HG03520 (cell line): ENCODE results near the gene CPNE8.

Source experiments
- ATAC-seq: cut with Tn5 transposase; IDR thresholded peaks from one replicate; pipeline ENCODE4 v1.9.1; 2021; ENCODE audit warnings: mild to moderate bottlenecking, moderate library complexity; ENCODE audit not compliant: unreplicated experiment

CPNE8 gene

GRCh38 chr12:38905480-38906351 lies at the start of gene CPNE8:
Gene CPNE8 (minus strand): TSS chr12:38905591. CDS start chr12:38905534, 57 bp downstream.
- peak; percentile 48 for ATAC-seq

DNA sequence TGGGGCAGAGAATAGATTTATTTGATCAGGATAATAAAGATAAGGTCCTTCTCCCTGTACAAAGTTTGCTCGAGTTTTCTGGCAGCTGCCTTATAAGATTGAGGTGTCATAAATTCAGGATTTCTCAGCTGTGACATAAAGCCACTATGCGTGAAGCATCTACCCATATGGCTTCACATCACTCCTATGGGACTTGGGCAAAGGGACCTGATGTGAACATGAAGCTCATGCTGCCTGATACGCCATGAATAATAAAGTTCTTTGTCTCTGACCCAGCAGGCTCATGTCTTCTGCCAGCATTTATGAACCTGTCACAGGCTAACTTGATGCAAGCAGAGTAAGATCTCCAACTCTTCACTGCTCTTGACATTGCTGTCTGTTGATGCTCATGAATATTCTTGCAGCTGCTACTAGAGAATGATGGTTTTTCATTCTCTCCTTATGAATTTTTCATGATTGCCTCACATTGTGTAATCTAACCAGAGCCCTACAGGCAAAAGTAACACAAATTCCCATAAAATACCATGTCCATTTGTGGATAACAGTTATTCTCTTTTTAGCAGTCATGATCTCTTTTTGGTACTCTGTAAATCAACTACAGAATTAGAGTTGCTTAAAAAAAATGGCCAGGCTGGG lies 49.0 kb upstream of the CPNE8 start:
- ATAC-seq: no peak

DNA sequence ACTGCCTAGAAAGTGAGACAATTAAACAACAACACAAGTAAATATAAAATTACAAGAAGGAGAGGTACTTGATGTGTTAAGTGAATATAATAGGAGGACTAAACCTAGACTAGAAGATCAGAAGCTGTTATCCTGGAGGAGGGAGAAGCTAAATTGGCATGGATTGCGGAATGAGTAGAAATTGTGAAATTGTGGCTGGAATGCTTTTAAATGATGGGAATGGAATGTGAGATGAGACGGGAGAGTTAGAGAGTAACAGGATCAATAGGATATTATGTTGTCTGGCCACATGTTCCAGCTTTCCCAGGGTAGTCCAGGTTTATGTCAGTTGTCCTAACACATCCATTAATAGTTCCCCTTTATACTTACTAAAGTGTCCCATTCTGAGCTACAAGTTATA lies 44.0 kb upstream of the CPNE8 start:
- no peak for ATAC-seq

DNA sequence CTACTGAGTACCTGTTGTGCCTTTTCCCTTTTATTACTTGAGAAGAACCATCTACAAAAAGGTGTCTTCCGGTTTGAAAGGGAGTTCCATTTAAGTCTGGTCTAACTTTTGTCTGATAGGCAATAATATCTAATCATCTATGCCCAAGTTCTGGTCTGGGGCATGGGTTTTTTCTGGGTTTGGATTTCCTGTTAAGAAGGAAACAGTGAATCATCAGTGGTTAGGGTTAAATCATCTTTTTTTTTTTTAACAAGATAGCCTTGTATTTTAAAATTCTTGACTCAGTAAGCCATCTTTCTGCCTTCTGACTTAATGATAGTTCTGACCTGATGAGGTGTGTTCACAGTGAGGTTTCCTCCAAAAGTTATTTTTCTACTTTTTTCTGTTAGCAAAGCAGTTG lies 29.3 kb upstream of the CPNE8 start:
- no peak for ATAC-seq

- ATAC-seq: no peak
Observed at GRCh38 chr12:38934078-38934584, 28.7 kb upstream of the CPNE8 start.

DNA sequence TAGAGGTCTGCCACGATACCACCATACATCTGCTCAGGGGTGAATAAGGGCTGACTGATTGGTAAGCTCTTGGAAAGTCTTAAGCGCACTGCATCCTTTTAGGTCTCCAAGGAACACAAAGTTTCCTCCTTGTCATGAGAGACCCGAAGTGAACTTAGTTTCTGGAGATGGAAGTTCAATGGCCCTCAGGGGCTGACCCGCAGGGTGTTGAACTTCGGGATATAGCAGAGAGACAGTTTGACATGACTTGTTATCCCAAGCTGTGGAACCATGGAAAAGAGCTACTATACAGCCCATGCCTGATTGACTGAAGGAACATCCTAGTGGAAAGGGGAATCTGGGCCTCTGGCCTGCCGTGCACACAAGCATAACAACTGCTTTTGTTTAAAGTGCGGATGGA lies 26.9 kb upstream of the CPNE8 start:
- no peak for ATAC-seq

DNA sequence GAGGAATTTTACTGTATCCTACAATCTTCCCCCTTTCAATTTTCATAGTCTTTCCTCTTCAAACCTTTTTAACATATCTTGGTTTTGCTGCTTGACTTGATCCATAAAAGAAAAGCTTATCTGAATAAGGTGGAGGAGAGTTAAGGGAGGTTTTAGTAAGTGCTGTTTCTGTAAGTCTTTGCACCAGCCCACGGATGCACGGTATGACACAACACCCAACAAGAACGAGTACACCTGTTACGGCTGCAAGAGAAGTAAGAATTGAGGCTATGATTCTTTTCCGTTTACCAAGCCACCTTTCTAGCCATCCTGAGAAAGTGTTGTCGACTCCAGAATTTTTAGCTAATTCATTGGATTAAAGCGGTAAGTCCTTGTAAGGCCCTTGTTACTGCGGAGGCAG lies 26.1 kb upstream of the CPNE8 start:
- no peak for ATAC-seq

DNA sequence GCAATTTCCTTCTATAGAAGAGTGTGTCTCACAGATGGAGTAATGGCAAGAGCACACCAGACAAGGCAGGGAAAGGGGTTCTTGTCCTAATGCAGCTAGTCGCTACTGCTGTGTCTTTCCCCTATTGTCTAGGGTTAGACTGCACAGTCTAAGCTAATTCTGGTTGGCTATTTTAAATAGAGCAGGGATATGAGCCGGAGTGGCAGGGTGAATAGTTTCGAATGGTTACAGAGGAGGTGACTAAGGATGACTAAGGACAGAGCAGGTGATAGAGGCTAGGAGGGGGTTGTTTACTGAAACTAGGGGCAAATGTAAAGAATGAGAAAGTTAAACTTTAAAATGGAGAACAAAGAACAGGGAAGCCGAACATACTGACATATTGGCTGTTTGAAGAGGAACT lies 25.6 kb upstream of the CPNE8 start:
- ATAC-seq: no peak

DNA sequence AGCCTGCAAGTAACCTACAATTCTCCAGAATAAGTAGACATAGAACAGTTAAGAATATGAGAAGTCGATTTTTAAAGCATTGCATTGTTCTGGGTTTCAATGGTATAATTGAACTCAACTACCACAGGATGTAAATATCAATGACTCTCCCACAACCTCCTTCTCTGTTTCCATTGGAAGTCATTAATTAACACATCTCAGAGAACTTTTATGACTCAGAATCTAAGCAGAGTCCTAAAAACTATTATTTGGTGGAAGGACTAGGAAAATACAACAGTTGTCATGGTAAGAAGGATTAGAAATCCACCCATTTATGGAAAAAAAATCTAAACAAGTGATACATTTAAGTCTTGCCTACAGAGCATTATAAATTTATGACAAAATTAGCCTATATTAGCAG lies 21.1 kb upstream of the CPNE8 start:
- ATAC-seq: no peak

DNA sequence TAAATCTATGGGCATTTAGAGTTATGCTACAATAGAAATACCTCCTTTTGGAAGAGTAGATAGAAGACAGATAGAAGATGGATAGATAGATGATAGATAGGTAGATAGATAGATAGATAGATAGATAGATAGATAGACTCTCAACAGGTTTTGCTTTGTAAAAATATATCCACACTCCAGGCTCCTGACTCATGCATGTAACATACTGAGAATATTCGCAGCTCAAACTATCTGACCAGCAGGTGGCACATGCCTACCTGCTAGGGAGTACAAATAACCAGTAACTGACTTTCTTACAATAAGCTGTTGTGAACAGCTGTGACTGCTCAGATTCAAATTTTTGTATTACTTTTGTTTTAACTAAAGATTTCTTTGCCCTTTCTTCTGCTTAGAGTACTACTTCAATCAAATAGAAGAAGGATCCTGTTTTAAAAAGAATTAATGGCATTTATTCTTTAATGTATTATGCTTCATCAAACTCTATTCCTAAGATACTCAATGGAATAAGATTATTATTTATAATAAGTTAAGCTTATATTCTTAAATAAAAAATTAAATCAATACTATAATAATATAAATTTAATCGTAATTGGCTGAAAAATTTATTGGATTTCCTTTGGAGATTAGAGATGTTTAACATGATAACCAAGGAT lies 15.8 kb upstream of the CPNE8 start:
- peak; percentile 96 for ATAC-seq

DNA sequence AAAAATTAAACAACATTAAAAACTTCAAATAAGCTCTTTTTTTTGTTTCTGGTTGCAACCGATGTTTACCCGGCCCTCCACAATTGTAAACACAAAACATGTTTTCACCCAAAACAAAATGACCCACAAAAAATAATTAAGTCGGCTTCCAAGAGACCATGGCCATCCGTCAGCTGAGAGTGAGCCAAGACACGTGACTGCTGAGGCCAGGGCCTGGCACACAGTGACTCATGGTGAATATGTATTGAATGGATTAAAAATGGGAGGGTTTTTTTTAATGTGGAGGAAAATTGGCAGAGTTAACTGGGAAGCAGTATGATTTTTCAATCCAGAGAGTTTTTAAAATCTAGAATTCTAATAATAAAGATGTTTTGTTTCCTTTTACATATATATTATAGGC lies 13.8 kb upstream of the CPNE8 start:
- ATAC-seq: no peak

GRCh38 chr12:38915429-38916182 lies 10.2 kb upstream of the CPNE8 start:
- no peak for ATAC-seq

DNA sequence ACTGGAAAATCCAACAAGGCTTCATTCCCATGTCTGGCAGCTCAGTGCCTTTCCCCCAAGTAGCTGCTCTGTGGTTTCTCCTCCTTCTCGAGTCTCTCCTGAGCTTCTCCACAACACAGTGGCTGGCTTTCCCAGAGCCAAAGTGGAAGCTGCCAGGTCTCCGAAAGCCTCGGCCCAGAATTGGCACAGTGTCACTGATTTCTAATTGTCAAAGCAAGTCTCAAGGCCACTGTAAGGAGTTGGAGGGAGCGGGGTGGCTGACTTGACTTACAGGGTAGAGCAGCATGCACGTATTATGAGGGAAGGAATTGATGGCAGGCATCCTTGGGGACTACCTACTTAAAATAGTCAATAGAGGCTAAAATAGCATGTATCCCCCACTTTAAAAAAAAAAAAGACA lies 6.7 kb upstream of the CPNE8 start:
- no peak for ATAC-seq

GRCh38 chr12:38911611-38912010 lies 6.2 kb upstream of the CPNE8 start:
- ATAC-seq: no peak

DNA sequence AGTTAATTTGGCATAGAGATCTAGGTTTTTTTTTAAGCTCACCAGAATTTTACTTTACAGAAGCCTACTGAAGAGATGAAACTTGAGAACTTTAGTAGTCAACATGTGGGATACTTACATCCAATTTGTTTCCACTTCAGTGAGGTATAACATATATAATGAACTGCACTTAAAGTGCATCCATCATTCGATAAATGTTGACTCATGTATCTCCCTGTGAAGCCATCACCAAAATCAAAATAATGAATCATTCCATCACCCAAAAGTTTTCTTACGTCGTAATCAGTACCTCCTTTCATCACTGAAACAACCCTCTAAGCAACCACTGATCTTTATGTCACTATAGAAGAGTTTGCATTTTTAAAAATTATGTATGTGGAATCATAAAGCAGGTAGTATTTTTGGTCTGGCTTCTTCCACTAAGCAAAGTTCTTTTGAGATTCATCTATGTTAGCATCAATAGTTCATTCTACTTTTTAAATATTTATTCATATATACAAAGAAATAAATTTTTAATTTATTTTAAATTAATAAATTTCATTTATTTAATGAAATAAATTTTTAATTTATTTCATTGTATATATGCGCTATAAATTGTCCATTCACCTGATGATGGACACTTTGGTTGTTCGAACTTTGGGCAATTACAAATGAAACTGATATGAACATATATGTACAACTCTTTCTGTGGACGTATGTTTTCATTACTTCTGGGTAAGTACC lies 2.0 kb upstream of the CPNE8 start:
- no peak for ATAC-seq

DNA sequence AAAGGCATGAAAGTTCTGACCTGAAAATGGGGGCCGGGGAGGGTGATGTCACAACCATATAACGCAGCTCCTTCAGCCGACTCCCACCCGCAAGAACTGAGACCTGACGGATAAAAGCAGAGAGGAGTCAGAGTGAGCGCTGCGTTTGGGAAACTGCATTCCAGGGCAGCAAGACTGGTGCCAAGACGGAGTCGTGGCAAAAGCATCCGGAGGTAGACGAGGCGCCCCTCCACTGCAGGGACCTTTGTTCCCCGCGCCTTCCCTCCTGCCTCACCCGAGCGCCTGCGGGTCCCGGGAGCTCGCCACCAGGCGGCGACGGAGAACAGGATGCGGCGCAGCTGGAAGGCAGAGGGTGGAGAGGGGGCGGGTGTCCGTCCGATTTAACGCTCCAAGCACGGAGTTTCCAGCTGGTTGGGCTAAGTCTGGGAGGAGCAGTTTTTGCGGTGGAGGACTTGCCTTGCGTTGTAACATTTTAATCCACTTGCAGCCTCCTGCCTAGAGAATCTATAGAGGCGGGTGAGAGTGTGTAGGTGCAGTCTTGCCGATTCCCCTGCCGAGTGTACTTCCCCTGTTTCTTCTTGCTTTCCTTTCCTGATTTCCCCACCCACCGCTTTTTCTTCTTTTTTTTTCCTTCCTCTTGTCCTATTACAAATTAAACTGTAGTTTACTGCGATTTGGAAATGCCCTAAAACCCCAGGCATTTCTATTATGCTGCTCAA lies 1.2 kb upstream of the CPNE8 start:
- ATAC-seq: peak; percentile 61

DNA sequence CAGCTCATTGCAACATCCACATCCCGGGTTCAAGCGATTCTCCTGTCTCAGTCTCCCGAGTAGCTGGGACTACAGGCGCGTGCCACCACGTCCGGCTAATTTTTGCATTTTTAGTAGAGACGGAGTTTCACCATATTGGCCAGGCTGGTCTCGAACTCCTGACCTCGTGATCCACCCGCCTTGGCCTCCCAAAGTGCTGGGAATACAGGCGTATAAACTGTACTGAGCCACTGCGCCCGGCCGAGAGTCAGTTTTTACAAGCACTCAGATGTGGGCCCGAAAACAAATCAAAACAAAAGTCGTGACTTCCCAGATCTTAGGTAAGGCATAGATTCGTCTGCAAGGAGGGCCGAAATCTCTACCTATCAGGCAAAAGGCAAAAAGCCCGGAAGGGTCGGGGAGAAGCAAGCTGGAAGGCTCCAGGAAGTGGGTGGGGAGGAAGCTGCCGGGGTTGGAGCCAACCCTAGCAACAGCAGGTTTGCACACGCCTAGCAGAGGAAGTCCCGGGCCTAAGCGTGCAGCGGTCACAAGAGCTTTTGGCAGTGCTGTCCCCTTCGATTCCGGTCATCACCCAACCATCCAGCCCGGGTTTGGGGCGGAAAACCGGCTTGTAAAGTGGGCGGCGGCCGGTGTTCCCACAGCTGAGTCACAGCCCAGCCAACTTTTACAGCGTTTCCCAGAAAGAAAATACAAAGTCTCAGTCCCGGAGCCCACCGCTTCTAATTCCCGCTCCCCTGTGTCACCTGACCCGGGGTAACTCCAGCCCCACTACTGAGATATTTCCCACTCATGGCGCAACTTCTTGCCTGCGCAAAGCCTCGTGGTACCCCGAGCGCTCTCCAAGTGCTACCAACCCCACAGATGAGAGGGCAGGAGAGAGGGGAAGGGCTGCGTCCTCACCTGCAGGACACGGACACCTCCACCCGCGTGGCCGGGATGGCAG lies 583 bp downstream of the CPNE8 start:
- ATAC-seq: peak; percentile 62

DNA sequence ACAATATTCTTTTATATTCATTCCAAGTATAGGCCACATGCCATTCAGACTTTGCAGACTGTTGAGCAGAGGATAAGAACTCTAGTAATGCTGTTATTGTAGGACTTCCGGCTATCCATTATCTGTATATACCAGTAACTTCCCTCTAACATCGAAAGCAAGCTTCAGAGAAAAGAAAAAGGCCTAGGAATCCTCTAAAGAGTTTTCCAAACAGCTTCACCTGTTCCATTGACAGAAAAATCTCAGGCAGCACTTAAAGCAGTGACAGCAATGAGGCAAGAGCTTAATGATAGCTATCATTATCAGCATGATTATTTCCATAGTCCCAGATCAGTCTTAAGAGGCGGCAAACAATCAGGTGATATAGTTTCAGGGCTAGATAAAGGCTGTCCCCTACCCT lies 1.8 kb downstream of the CPNE8 start:
- ATAC-seq: no peak
